Kasumi-1 (cell line): ENCODE measurements around the gene TMEM151B.

Experiments used
- DNase-seq, 2 experiments: peaks; one replicate each; lab custom pipeline; 2025; lab: John Stamatoyannopoulos, UW

Gene TMEM151B

DNA sequence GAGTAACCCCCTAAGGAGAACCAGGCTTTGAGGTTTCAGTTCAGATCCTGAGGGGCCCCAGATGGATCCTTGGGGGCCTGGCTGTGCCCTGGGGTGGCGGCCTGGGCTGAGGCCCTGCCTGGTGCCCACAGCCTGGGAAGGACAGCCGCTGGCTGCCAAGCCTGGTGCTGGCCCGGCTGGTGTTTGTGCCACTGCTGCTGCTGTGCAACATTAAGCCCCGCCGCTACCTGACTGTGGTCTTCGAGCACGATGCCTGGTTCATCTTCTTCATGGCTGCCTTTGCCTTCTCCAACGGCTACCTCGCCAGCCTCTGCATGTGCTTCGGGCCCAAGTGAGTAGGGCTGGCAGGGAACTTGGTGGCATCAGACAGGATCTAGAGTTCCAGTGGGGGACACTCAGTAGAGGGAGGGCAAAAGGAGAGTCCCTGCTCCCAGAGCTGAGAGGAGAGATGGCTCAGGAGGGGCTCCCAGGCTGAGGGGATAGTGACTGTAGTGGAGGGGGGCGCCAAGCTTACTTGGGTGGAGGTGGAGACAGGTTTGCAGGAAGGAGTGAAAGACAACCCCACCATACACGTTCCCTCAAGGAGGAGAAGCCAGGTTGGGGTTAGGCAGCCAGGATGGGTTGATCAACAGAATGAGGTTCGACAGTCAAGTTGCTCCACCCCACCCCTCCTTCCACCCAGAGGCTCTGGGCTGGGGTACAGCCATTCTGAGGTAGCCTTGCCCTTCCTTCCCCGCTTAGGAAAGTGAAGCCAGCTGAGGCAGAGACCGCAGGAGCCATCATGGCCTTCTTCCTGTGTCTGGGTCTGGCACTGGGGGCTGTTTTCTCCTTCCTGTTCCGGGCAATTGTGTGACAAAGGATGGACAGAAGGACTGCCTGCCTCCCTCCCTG lies 37.3 kb upstream of the TMEM151B start:
- peak in 1 of 2 experiments; percentile 41 for DNase-seq

DNA sequence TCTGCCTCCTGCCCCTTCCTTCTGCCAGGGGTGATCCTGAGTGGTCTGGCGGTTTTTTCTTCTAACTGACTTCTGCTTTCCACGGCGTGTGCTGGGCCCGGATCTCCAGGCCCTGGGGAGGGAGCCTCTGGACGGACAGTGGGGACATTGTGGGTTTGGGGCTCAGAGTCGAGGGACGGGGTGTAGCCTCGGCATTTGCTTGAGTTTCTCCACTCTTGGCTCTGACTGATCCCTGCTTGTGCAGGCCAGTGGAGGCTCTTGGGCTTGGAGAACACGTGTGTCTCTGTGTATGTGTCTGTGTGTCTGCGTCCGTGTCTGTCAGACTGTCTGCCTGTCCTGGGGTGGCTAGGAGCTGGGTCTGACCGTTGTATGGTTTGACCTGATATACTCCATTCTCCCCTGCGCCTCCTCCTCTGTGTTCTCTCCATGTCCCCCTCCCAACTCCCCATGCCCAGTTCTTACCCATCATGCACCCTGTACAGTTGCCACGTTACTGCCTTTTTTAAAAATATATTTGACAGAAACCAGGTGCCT lies 36.6 kb upstream of the TMEM151B start:
- peak in 1 of 2 experiments; percentile 63 for DNase-seq

DNA sequence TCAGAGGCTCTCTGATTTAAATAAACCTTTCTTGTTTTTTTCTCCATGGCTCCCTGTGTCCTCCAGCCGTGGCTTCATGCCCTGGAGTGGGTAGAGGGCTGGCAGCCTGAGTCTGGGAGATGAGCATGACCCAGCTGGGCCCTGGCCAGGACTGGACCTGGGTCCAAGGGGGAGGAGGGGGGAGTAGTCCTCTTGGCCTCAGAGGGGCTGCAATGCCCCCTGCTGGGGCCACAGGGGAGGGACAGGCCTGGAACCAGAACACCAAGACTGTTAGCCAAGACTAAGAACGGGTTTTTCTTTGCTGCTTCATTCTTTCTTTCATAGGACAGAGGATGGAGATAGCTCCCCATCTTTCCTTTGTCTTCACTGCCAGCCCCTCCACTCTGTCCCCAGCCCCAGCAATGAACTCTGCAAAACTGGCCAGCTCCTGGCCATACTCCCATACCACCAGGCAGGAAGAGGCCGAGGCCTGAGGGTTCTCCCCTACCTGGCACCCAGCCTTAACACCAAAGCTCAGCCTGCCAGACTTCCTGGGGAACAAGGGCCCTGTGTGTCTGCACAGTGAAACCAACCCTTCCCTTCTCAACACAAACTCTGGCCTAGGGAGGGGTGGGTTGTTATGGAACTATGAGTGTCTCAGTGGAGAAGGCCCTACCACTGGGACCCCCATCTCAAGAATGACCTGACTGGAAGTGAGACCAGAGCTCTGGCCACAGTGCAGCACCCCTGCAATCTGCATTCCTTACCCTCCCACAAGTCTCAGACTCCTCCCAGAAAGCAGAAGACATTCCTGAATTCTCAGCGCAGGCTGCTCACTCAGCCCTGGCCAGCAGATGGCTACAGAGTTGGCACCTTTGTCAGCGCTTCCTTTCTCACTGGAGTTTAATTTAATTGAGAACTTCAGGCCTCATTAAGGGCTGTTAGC lies 35.9 kb upstream of the TMEM151B start:
- peak; percentile 64 to 71 for DNase-seq

DNA sequence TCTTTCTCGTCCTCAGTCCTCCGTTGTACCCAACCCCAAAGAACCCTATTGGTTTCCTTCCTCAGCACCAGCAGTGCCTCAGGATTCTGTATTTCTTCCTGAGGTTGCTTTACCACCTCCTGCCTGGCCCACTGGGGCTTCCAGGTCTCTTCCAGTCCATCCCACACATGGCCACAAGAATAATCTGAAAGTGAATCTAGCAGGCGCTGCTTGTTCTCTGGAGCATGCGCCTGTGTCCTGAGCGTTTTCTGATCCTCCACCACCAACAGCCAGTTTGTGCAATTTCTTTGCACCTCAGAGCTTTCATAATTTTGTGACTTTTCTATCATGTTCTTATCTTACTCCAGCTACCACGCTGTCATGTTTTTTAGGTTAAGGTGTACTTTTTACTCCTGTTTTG lies 35.0 kb upstream of the TMEM151B start:
- no peak for DNase-seq

DNA sequence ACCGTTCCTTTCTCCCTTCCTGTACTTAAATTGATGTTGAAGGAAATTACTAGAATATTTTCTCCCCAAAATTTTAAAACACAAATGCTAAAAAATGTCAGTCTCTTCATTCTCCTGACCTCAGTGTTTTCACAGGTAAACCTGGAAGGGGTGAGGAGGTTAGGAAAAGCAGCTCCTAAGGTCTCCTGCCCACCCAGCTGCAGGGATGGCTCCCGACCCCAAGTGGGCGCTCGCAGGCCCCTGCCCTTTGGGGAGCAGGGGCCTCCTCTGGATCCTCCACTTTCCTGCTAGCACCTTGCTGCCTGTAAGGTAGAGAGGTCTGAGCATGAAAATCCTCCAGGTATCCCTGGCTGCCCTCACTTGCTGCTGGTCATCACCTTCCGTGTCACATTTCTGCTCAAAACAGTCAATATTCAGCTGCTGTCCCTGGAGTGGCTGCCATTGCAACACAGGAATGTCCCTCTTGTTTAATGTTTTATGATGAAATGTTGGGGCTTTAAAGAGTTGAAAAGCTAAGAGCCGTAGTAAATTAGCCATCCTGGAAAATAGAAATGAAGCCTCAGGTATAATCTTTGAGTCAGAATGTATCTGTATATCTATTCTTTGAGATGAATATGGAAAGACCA lies 34.2 kb upstream of the TMEM151B start:
- no peak for DNase-seq

DNA sequence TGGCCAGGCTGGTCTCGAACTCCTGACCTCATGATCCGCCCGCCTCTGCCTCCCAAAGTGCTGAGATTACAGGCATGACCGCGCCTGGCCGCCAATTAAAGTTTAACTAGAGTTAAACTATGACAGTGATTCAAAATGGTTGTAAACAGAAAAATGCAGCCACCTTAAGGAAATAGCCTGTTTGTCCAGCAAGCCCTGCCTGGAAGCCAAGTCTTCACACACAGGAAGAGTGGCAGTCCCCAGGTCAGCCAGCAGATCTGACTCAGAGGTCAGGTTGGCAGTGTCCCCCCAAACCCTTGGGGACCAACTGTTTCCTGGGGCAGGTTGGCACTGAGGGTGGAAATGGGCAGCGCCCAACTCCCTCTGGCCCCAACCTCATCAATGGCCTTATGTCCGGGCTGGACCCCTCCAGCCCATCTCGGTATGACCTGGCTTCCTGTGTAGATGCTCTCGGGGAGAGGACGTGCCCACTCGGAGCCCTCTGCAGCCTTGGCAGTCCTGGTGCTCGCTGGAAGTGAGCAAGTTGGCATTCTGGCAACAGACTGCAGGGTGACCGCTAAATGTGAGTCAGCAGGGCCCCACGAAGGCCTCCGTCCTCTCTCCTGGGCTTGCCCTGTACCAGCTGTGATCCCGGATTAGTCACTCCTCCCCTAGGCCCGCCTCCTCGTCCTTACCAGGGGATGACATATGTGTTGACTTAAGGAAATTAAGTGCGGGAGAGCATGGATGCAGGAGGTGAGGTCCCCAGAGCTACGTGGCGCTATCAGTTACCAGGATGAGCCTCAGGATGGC lies 33.0 kb upstream of the TMEM151B start:
- DNase-seq, result peak; percentile 69 to 86

DNA sequence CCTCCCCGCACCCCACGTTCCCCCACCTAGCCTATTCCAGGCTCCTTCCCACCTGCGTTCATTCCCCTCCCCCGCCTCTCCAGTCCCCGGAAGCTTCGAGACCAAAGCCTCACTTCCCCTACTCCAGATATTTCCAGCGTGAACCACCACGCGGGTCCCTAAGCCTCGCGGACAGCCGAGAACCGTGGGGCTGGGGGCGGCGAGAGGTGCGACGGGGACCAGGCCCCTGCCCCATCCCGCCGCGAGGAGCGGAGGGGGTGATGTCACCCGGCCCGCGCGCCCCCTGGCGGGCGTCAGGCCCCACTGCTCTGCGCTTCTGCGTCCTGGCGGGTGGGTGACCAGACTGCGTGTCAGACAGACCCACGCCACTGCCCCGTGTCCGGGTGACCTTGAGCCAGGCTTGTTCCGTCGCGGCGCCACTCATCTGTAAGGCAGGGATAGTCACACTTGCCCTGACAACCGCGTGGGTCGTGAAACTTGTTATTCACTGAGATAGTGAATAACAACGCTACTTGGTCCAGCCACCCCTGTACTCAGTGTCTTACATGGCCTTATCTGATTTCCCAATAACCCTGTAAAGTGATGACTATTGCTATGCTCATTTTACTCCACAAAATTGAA lies 32.3 kb upstream of the TMEM151B start:
- peak; percentile 25 to 49 for DNase-seq

DNA sequence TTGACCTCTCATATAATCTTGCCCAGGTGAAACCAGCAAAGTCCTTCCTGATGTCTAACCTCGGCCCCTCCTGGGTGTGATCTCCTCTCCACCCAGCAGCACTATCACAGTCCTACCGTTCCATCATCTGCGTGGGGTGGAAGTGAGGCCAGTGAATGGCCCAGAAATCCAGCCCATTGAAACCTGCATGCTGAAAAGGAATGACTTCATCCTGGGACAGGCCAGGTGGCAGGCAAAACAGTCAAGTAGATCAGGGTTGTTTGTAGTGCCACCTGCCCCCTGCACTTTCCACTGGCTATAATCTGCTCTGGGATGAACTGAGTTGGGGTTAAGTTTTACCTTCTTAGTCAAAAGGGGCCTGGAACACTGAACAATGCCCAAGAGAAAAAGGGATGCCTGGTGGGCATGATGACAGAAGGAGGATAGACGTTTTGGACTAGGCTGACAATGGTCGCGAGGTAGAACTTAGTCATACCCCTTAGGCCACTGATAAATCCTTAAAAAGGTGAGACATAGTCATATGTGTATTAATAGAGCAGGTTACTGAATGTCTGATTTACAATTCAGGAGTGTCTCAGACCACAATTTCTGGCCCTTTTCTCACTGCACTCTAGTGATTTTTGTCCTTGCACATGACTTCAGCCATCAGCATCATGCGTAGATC lies 31.4 kb upstream of the TMEM151B start:
- DNase-seq, result no peak

DNA sequence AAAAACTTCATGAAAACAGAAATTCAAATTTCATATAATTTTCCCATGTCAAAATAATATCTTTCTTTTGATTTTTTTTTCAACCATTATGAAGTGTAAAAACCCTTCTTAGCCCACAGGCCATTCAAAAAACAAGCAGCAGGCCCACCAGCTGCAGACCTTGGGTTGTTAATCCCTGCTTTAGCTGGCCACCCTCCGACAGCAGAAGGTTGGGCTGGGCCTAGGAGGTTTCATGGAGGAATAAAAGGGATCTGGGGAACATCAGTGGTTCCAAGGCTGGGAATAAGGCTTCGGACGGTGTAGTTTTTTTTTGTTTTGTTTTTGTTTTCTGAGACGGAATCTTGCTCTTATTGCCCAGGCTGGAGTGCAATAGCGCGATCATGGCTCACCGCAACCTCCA lies 26.9 kb upstream of the TMEM151B start:
- no peak for DNase-seq

DNA sequence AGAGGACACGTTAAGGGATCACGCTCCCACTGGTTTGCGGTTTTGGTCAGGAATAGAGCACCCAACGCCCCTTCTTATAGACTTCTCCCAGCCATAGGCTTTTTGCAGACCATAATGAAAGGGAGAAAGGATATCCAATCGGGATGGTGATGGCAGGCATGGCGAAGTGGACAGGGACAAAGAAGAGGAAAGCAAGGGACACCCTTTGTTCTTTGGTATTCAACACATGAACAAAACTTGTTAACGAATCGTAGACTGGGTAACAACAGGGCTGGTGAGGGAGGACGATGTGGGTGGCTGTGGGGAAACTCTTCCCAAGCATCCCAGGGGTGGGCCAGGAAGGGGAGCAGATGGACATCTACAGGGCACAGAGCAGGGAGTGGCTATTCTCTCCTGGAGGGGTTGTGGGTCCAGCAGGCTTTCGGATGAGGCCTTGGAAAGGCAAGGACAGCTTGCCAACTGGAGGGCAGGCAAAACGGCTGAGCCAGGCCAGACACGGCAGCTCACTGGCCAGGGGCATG lies 24.8 kb upstream of the TMEM151B start:
- no peak for DNase-seq

DNA sequence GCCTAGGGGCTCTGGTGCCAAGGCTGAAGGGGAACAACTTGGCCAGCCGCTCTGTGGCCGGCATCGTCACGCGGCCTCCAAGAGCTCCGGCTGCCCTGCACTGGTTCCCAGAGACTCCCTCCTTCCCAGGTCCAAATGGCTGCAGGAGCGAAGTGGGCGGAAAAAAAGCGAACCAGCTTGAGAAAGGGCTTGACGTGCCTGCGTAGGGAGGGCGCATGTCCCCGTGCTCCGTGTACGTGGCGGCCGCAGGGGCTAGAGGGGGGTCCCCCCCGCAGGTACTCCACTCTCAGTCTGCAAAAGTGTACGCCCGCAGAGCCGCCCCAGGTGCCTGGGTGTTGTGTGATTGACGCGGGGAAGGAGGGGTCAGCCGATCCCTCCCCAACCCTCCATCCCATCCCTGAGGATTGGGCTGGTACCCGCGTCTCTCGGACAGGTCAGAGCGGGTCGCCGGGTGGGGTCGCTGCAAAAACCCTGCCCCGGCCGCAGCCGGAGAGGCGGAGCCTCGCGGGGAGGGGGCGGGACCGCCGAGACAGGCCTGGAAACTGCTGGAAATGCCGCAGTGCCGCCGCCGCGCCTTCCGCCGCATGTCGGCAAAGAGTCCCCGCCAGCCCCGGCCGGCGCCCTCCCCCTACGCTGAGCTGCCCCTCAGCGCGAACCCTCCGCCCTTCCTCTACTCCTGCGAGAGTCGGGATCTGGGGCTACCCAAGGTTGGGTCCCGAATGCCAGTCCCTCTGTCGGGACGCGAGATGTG lies 24.2 kb upstream of the TMEM151B start:
- DNase-seq, result peak; percentile 71 to 78

DNA sequence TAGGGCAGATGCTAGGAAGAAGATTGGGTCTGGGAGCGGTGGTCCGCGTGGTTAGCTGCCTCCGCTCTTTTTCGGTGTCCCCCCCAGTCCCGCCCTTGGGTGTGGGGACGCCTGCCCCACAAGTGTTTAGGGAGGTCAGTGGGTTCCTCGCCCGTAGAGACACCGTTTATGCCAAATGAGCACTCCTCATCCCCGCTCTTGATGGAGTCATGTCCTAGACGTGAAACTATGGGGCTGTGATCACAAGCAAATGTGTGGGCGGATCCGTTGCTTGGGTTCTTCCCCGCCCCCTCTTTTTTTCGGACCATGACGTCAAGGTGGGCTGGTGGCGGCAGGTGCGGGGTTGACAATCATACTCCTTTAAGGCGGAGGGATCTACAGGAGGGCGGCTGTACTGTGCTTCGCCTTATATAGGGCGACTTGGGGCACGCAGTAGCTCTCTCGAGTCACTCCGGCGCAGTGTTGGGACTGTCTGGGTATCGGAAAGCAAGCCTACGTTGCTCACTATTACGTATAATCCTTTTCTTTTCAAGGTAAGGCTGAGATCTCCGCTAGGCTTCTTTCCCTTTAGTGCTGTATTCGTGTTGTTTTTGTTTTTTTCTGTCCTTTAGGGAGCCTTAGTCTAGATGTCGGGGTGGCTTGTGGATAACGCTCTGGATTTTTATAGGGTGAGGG lies 23.4 kb upstream of the TMEM151B start, which contains the start of gene HSP90AB1:
Gene HSP90AB1, plus strand, starts transcription at position 439 of the 675 bp plus-strand sequence. CDS start 1,529 bp downstream, outside the sequence.
- peak; percentile 96 for DNase-seq

DNA sequence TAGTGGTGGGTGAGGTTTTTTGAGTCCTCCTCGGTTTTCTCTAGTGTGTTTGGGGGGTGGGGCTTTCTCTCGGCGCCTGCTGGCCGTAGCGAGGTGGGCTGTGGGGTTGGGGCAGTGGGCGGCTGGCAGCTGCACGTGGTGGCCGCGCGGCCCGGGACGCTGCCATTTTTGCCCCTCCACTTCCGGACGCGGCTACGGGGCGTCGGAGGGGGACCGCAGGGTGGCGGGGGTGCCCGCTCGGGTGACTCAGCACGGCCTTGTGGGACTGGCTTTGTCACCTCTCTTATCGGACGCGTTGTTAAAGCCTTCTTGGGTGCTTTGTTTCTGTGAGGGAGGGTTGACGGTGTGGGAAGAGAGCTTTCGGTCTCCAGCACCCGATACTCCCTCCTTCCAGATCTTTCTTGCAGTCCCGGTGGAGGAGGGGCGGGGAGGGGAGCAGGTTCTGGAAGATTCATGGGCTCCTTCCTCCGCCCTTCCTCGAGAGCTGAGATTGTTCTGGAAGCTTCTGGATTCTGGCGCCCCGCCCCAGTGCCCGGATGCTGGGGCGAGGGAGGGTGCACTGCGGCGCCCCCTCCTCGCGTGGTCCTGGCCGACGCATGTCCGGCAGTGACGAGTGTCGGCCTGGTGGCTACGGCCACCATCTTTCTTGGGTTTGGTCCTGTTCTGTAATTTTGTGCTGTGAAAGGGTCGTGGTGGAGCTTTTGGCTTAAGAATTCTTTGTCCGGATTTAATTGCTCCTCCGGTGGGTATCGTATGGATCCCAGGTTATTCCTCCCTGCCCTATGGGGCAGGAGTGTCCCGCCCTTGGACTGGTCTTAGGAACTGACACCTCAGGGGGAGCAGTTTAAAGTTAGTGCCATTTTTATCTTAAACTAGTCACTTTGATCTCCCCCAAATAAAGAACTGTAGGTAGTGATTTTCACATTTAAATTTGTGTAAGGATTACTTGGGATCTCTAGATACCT lies 22.6 kb upstream of the TMEM151B start:
- peak in 1 of 2 experiments; percentile 29 for DNase-seq

DNA sequence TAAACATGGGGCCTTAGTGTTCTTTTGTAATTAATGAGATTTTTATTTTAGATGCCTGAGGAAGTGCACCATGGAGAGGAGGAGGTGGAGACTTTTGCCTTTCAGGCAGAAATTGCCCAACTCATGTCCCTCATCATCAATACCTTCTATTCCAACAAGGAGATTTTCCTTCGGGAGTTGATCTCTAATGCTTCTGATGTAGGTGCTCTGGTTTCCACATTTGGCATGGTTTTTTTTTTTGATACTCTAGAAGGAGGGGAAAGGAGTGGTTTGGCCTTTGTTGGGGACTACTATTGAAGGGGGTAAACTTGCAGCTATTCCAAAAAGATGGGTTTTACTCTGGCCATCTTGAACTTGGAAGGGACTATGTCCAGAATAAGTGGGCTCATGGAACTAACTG lies 21.7 kb upstream of the TMEM151B start:
- DNase-seq, result no peak

DNA sequence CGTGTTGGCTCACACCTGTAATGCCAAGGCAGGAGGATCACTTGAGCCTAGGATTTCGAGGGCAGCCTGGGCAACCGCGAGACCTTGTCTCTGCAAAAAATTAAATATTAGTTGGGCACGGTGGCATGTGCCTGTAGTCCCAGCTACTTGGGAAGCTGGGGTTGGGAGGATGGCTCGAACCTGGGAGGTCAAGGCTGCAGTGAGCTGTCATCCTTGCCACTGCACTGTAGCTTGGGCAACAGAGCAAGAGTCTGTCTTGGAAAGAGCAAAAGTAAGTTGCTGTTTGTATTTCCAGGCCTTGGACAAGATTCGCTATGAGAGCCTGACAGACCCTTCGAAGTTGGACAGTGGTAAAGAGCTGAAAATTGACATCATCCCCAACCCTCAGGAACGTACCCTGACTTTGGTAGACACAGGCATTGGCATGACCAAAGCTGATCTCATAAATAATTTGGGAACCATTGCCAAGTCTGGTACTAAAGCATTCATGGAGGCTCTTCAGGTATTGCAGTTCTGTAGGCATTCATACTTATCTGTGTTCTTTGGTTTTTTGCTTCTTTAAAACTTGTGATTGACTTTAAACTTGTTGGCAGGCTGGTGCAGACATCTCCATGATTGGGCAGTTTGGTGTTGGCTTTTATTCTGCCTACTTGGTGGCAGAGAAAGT lies 21.0 kb upstream of the TMEM151B start:
- no peak for DNase-seq

DNA sequence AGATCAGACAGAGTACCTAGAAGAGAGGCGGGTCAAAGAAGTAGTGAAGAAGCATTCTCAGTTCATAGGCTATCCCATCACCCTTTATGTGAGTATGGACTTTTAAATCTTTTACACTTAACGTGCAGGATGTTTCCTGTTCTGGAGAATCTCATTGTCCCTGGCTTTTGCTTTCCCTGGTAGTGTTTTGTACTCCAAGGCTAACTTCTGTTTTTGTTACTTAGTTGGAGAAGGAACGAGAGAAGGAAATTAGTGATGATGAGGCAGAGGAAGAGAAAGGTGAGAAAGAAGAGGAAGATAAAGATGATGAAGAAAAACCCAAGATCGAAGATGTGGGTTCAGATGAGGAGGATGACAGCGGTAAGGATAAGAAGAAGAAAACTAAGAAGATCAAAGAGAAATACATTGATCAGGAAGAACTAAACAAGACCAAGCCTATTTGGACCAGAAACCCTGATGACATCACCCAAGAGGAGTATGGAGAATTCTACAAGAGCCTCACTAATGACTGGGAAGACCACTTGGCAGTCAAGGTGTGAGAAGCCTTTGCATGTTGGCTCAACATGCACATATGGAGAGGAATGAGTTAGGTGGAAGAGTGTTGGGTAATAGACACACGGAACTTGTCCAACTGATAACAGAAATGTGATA lies 20.1 kb upstream of the TMEM151B start:
- DNase-seq, result no peak
